DOHH2 (cell line): Measurements from ENCODE around the gene AKAP7.

Experiments used
- H3F3A ChIP-seq: fragments of 200-600 bp; sonication (generic), shearing (Covaris generic); 2 replicates; pipeline ENCODE4 v1.6.0; 2016; ENCODE audit warnings: antibody characterized with exemption, mild to moderate bottlenecking; ENCODE audit not compliant: control insufficient read depth, insufficient read depth
- H3K27ac ChIP-seq: fragments of 200-600 bp; sonication (generic); 2 replicates; pipeline ENCODE4 v1.5.1; 2014; ENCODE audit warnings: low read depth, mild to moderate bottlenecking, low read length, moderate library complexity
- H3K27me3 ChIP-seq: fragments of 200-600 bp; sonication (generic); 2 replicates; pipeline ENCODE4 v1.6.1; 2014; ENCODE audit warnings: mild to moderate bottlenecking, low read length, mixed read lengths; ENCODE audit not compliant: control insufficient read depth
- H3K36me3 ChIP-seq: fragments of 200-600 bp; sonication (generic); 2 replicates; pipeline ENCODE4 v1.6.1; 2014; ENCODE audit warnings: mild to moderate bottlenecking, low read length, moderate library complexity, mixed read lengths; ENCODE audit not compliant: control insufficient read depth
- H3K4me1 ChIP-seq: fragments of 200-600 bp; sonication (generic); 2 replicates; pipeline ENCODE4 v1.6.1; 2014; ENCODE audit warnings: mild to moderate bottlenecking, low read length, mixed read lengths; ENCODE audit not compliant: control insufficient read depth
- H3K4me2 ChIP-seq: fragments of 200-600 bp; sonication (generic); 2 replicates; pipeline ENCODE4 v1.6.0; 2014; ENCODE audit warnings: mild to moderate bottlenecking, low read length, moderate library complexity
- H3K4me3 ChIP-seq: fragments of 200-600 bp; sonication (generic); 2 replicates; pipeline ENCODE4 v1.5.1; 2014; ENCODE audit warnings: mild to moderate bottlenecking, low read length, mixed read lengths
- H3K79me2 ChIP-seq: fragments of 200-600 bp; sonication (generic); 2 replicates; pipeline ENCODE4 v1.6.1; 2014; ENCODE audit warnings: mild to moderate bottlenecking, low read length, mixed read lengths; ENCODE audit not compliant: control insufficient read depth
- H3K9me2 ChIP-seq: fragments of 200-600 bp; sonication (generic); replicated peaks from 2 replicates; pipeline ENCODE4 v1.6.1; 2014; ENCODE audit warnings: mild to moderate bottlenecking, low read length, mixed read lengths; ENCODE audit not compliant: control insufficient read depth
- H3K9me3 ChIP-seq: fragments of 200-600 bp; sonication (generic); 2 replicates; pipeline ENCODE4 v1.6.1; 2014; ENCODE audit warnings: antibody characterized with exemption, low read length, mixed read lengths; ENCODE audit not compliant: control insufficient read depth, insufficient read depth
- H4K20me1 ChIP-seq: fragments of 200-600 bp; sonication (generic); 2 replicates; pipeline ENCODE4 v1.6.0; 2014; ENCODE audit warnings: low read depth, mild to moderate bottlenecking, antibody characterized with exemption, low read length, moderate library complexity; ENCODE audit not compliant: control insufficient read depth, insufficient read depth
- CTCF ChIP-seq: fragments of 200-600 bp; sonication (generic); IDR thresholded peaks from one replicate; pipeline ENCODE4 v1.5.1; 2014; ENCODE audit warnings: antibody characterized with exemption, mild to moderate bottlenecking, low read depth, low read length; ENCODE audit not compliant: poor library complexity, severe bottlenecking
- EZH2phosphoT487 ChIP-seq: fragments of 200-600 bp; sonication (generic); IDR thresholded peaks from 2 replicates; pipeline ENCODE4 v1.6.1; 2017; ENCODE audit warnings: borderline replicate concordance, mild to moderate bottlenecking, antibody characterized with exemption, low read length, moderate library complexity, mixed read lengths

Gene AKAP7

DNA sequence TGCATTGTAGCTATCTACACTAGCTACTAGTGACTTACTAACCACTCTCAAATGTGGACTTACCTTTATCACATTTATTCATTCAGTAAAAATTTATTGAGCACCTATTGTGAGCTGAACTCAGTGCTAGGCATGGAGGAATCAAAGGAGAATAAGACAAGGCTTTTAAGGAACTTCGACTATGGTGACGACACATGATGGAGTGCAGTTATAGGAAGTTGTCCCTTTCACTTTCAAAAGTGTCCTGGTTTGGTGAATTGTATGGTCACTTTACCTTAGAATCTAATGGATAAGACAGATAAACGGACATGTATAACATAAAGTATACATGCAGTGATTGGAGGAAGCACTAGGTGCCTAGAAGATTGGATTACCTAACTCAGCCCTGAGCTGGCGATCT is 4.3 kb downstream of the AKAP7 start:
- H3K4me1 ChIP-seq: peaks cover 24% of the 10 kb centered on the region
- TF ChIP-seq CTCF (no peak), EZH2phosphoT487 (no peak)
- H3K4me2 ChIP-seq: no peak overlapping the region

GRCh38 chr6:131143319-131143718 is 8.1 kb downstream of the AKAP7 start:
- H3K4me2 ChIP-seq: no peak overlapping the region
- H4K20me1 ChIP-seq: no peaks in the 10 kb centered on the region
- TF ChIP-seq CTCF (no peak), EZH2phosphoT487 (no peak)
- H3K9me3 ChIP-seq: no peaks in the 10 kb centered on the region
- H3K4me1 ChIP-seq: peaks cover 11% of the 10 kb centered on the region
- no peaks in the 10 kb centered on the region for H3K27me3 ChIP-seq
- H3K4me3 ChIP-seq: no peak overlapping the region
- no peaks in the 10 kb centered on the region for H3F3A ChIP-seq
- H3K79me2 ChIP-seq: no peaks in the 10 kb centered on the region
- H3K9me2 ChIP-seq: no peaks in the 10 kb centered on the region
- H3K27ac ChIP-seq: no peak overlapping the region
- no peaks in the 10 kb centered on the region for H3K36me3 ChIP-seq

More for the DNA sequence above, 4.3 kb downstream of the AKAP7 start:
- 0 out of 2 replicates have a peak, but pooled peaks cover under 1% of the 10 kb centered on the region for H3F3A ChIP-seq
- no peak overlapping the region for H3K4me3 ChIP-seq
- no peaks in the 10 kb centered on the region for H4K20me1 ChIP-seq
- H3K9me2 ChIP-seq: no peaks in the 10 kb centered on the region
- no peaks in the 10 kb centered on the region for H3K9me3 ChIP-seq
- H3K79me2 ChIP-seq: no peaks in the 10 kb centered on the region
- H3K27me3 ChIP-seq: peaks cover 15% of the 10 kb centered on the region
- H3K36me3 ChIP-seq: no peaks in the 10 kb centered on the region
- H3K27ac ChIP-seq: no peak overlapping the region

DNA sequence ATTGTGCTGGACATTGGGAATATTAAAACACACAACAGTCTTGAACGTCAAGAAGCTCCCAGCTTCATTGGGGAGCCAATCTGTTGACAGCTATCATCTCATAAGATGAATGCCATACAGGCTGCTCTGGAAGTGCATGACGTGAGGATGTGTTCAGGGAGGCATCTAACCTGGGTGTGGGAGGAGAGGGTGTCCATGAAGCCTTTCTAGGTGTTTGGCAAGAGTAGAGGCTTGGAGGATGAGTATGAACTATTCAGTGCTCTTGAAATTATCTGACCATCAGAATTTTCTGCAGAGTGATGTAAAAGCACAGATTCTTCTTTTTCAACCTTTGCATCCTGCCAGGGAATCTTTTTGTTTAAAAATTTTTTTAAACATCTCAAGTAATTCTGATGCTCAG is 11.6 kb downstream of the AKAP7 start:
- no peaks in the 10 kb centered on the region for H3K79me2 ChIP-seq
- H3K9me3 ChIP-seq: no peaks in the 10 kb centered on the region
- H3K36me3 ChIP-seq: no peaks in the 10 kb centered on the region
- TF ChIP-seq EZH2phosphoT487 (no peak), CTCF (no peak)
- H3K4me3 ChIP-seq: no peak overlapping the region
- no peaks in the 10 kb centered on the region for H3K27me3 ChIP-seq
- no peak overlapping the region for H3K4me2 ChIP-seq
- H4K20me1 ChIP-seq: no peaks in the 10 kb centered on the region
- H3F3A ChIP-seq: no peaks in the 10 kb centered on the region
- no peaks in the 10 kb centered on the region for H3K4me1 ChIP-seq
- H3K9me2 ChIP-seq: no peaks in the 10 kb centered on the region
- no peak overlapping the region for H3K27ac ChIP-seq

DNA sequence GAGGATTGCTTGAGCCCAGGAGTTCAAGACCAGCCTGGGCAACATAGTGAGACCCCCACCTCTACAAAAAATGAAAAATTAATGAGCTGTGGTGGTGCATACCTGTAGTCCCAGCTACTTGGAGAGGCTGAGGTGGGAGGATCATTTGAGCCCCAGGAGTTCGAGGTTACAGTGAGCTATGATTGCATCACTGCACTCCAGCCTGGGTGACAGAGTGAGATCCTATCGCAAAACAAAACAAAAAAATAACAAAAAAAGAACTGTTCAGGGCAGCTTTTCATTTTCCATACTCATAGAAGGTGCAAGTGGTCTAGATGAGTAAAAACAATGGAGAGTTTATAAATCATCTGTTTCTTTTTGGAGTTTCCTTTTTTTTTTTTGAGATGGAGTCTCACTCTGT is 21.1 kb downstream of the AKAP7 start:
- no peaks in the 10 kb centered on the region for H4K20me1 ChIP-seq
- H3K27me3 ChIP-seq: no peaks in the 10 kb centered on the region
- no peaks in the 10 kb centered on the region for H3K79me2 ChIP-seq
- H3K4me2 ChIP-seq: no peak overlapping the region
- H3F3A ChIP-seq: no peaks in the 10 kb centered on the region
- H3K27ac ChIP-seq: no peak overlapping the region
- H3K36me3 ChIP-seq: no peaks in the 10 kb centered on the region
- H3K9me2 ChIP-seq: no peaks in the 10 kb centered on the region
- H3K4me3 ChIP-seq: no peak overlapping the region
- TF ChIP-seq EZH2phosphoT487 (no peak), CTCF (no peak)
- no peaks in the 10 kb centered on the region for H3K4me1 ChIP-seq
- no peaks in the 10 kb centered on the region for H3K9me3 ChIP-seq
